Left kidney (tissue), 8 donors: Measurements from ENCODE around the gene MEFV. TPM values are rescaled to one million over a fixed set of nuclear protein-coding genes. Genes with fewer than 3 reads are reported as not detected.
"Not testable (repeated sequence)": the region's sequence is repeated elsewhere in the genome, so short reads cannot be mapped to it uniquely, and the experiment has no call there.

ENCODE experiments used
- DNase-seq: peaks from one replicate; pipeline ENCODE4 v3.0.0-alpha.2; 2013
- long read RNA-seq, 8 donors: transcript quantifications; one replicate each; lab custom pipeline, GENCODE V29; 2026
- polyA plus RNA-seq: library from polyadenylated mRNA; unstranded; fragments of 120-200 nt; gene quantifications from one replicate; pipeline ENCODE4 v1.2.1, GENCODE V29; 2013; ENCODE audit not compliant: insufficient read length

Gene MEFV, protein sequence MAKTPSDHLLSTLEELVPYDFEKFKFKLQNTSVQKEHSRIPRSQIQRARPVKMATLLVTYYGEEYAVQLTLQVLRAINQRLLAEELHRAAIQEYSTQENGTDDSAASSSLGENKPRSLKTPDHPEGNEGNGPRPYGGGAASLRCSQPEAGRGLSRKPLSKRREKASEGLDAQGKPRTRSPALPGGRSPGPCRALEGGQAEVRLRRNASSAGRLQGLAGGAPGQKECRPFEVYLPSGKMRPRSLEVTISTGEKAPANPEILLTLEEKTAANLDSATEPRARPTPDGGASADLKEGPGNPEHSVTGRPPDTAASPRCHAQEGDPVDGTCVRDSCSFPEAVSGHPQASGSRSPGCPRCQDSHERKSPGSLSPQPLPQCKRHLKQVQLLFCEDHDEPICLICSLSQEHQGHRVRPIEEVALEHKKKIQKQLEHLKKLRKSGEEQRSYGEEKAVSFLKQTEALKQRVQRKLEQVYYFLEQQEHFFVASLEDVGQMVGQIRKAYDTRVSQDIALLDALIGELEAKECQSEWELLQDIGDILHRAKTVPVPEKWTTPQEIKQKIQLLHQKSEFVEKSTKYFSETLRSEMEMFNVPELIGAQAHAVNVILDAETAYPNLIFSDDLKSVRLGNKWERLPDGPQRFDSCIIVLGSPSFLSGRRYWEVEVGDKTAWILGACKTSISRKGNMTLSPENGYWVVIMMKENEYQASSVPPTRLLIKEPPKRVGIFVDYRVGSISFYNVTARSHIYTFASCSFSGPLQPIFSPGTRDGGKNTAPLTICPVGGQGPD
- 0.35 TPM for polyA plus RNA-seq
- long read RNA-seq, donor 1, result 0 reads
- long read RNA-seq, donor 2, result 0 reads
- long read RNA-seq, donor 3, result 0 reads
- long read RNA-seq, donor 4, result 0 reads
- long read RNA-seq, donor 5, result 0 reads
- long read RNA-seq, donor 6, result 0 reads
- long read RNA-seq, donor 7, result 0 reads
- long read RNA-seq, donor 8, result 0 reads

DNA sequence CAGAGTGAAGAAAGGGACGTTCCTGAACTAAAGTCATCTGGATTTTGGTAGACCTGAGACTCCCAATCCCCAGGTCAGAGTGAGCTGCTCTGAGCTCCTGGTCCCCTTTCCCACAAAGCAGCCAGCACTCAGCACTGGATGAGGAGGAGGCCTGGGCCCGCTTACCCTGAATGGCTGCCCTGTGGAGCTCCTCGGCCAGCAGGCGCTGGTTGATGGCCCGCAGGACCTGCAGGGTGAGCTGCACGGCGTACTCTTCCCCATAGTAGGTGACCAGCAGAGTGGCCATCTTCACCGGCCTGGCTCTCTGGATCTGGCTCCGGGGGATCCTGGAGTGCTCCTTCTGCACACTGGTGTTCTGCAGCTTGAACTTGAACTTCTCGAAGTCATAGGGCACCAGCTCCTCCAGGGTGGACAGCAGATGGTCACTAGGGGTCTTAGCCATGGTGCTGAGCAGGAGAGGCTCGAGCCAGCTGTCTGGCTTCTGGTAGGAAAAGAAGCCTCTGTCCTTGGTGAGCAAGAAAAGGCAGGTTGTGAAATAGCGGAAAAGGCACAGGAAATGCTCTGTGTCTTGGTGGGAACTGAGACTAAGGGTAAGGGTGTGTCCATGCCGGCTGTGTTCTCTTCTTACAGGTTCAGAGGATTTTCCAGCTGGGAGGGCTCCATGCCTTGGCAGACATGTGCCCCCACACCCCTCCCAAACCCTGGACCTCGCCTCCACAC lies at the start of gene MEFV:
Gene MEFV (minus strand): TSS at position 488 of the 720 bp plus-strand sequence. CDS start 46 bp downstream, at position 442.
- no peak for DNase-seq

DNA sequence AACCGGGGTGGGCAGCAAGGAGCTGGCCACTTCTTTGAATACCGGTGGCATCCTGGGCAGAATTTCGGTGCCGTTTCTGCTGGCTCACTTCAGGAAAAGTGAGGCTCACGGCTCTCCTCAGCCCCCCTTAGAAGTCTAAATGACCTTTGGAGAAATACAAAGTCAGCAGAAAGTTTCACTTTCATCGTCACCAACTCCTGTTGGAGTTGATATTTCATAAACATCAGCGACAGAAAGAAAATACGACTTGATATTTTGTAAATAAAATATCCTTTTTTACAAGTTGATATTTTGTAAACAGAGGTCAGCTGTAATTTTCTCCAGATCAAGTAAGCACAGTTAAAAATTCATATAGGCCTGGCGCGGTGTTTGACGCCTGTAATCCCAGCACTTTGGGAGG lies 49.6 kb upstream of the MEFV start:
- DNase-seq, result no peak

DNA sequence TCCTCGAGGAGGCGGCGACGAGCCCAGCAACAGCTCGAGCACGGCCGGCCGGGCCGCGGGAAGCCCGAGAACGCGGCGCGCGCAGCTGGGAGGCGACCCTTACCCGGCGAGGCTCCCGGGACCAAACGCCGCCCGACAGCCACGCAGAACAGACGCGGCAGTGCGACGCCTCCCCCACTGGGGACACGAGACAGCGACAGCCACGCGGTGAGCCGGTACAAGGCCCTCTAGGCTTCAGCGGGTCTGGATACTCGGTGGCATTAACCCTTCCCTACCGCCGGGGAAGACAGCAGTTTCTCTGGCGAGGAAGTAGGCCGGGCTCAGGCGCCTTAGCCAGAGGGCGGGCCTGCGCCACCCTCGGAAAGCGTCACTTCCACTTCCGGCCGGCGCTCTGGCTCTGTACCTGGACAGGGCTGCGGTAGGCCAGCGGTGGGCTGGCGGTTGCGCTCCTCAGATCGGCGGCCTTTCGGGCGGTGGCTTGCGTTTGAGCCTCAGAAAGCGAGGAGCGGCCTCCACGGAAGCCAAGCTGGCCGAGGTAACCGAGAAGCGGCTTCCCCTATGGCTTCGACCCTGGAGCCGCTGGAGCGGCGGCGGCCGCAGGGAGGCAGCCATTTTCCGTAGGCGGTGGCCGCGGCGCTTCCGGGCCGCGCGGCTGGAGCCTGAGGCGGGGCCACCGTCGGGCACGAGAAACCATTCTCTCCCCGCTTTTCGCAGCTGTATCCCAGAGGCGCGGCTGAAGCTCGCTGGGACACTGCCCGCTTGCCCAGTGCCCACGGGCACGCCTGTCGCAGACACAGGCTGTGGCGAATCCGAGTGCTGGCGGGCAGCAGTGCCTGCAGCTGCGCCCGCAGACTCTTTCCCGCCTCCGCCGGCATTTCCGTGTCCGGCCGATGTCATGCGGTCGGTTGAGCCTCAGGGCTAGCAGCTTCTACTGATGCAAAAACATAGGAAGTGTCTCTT lies 49.0 kb upstream of the MEFV start, which contains the start of the genes TIGD7 and ZNF75A:
Gene TIGD7 (minus strand): TSS at position 322 of the 960 bp plus-strand sequence. CDS start 4,816 bp downstream, outside the sequence.
Gene ZNF75A (plus strand): TSS at position 389 of the 960 bp plus-strand sequence. CDS start 2,932 bp downstream, outside the sequence.
- DNase-seq, result peak; percentile 89

DNA sequence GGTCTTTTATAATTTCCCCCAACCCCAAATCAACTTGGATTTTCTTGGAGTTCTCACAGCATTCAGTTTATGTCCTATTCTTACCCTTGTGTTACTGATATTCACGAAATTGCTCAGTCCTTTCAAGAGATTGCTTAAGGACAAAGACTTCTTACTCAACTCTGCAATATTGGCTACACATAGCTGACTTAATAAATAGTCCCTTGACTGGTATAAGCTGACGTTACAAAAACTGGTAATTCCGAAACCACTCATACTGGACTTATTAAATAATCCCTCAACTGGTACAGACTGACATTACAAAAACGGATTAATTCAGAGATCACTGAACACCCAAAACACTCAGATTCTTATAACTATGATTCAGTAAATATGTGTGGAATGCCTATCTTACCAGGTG lies 47.9 kb upstream of the MEFV start:
- no peak for DNase-seq

DNA sequence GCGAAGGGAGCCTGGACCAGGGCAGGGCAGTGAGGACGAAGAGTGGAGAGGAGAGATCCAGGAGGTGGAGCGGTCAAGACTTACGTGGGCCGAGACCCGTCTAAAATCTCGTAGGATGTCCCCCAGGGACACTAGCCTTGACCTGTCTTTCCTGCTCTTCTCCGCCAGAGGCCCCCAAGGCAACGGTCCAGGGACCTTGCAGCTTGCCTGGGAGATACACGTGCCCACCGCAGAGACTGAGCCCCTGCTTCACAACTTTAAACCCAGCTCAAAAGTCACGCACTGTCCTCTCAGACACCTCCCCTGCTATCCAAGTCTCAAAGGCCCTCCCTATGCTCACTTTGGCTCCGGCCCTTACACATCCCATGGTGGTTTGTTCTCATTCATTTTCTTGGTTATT lies 39.4 kb upstream of the MEFV start:
- no peak for DNase-seq

DNA sequence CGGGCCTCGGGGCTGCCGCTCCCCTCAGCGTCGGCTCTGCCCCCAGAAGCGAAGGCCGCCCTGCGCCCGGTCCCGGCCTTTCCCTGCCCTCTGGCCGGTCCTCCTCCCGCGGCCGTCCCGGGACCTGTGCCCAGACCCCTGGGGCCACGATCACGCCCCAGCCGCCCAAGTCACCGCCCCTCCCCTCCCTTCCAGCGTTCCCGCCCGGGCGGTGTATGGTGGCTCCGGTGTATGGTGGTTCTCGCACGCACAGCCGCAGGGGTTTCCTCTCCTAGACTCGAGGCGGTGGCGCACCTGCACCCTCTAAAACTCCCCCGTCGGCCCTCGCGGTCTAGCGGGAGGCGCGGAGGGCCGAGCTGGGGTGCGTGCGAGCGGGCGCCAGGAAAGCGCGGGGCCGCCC lies 38.8 kb upstream of the MEFV start:
- DNase-seq, result no peak

DNA sequence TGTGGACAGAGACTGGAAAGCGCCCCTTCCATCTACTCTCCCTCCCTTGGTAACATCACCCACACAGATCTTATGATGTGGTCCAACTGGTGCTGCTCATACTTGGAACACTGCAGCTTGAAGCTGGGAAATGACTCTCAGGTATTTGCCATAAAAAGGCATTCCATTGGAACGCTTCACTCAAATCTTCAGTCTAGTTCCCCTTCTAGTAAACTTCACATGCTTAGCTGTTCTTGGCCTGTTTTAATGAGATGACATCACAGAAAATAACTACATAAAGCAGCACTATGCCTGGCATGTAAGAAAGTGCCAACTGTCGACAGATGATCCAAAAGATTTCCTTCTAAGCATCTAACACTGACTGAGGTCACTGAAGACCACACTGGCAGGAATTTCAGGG lies 36.2 kb upstream of the MEFV start:
- DNase-seq, result no peak

DNA sequence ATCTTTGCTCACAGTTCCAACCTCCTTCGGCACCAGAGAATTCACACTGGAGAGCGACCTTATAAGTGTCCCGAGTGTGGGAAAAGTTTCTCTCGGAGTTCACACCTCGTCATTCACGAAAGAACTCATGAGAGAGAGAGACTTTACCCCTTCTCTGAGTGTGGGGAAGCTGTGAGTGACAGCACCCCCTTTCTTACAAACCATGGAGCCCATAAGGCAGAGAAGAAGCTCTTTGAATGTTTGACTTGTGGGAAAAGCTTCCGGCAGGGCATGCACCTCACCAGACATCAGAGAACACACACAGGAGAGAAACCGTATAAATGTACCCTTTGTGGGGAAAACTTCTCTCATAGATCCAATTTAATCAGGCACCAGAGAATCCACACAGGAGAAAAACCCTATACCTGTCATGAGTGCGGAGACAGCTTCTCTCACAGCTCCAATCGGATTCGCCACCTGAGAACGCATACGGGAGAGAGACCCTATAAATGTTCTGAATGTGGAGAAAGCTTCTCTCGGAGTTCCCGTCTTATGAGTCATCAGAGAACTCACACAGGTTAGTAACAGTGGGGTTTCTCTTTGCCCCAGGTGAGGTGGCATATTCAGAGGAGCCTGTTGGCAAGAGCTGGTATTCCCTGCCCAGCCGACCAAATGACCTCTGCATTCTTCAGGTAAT lies 33.7 kb upstream of the MEFV start:
- DNase-seq, result no peak

DNA sequence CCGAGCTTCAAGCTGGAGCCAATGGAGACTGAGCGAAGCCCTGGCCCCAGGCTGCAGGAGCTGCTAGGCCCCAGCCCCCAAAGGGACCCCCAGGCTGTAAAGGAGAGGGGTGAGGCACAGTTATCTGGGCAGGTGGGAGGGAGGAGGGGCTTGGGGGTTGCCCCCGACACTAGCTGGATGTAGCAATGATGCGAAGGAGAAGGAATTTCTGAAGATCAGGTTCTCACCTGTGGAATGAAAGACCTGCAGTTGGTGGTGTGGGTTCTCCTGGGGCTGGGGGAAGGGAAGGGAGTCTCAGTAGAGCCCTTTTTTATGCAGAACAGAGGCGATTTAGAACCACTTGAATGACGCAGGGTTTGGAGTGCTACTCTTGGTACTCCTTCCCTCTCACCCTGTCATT lies 28.7 kb upstream of the MEFV start:
- no peak for DNase-seq

DNA sequence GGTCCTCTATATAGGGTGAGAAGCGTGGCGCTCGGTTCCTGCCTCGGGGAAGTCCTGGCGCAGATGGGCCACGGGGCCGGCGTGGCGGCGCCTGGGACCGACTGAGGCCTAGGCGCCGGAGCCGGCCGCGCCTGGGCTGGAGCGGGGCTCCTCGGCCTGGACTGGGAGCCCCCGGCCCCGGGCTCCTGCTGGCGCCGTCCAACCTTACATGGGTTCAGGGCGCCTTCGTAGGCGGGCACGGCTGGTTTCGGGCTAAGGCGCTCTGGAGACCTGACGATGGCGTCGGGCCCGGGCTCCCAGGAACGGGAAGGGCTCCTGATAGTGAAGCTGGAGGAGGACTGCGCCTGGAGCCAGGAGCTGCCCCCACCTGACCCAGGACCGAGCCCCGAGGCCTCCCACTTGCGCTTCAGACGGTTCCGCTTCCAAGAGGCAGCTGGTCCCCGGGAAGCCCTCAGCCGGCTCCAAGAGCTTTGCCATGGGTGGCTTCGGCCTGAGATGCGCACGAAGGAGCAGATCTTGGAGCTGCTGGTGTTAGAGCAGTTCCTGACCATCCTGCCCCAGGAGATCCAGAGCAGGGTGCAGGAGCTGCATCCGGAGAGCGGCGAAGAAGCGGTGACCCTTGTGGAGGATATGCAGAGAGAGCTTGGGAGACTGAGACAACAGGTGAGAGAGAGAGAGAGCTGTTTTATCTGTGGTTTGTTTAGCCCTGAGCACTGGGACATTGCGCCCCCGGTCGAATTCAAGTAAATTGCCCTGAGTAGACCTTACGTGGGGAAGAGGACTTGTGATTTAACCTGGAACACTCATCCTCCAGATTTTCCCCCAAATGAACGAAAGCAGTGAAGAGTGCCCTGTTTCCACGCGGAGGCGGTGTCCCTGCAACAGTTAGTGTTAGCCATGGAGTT lies 27.4 kb upstream of the MEFV start:
- DNase-seq, result no peak

DNA sequence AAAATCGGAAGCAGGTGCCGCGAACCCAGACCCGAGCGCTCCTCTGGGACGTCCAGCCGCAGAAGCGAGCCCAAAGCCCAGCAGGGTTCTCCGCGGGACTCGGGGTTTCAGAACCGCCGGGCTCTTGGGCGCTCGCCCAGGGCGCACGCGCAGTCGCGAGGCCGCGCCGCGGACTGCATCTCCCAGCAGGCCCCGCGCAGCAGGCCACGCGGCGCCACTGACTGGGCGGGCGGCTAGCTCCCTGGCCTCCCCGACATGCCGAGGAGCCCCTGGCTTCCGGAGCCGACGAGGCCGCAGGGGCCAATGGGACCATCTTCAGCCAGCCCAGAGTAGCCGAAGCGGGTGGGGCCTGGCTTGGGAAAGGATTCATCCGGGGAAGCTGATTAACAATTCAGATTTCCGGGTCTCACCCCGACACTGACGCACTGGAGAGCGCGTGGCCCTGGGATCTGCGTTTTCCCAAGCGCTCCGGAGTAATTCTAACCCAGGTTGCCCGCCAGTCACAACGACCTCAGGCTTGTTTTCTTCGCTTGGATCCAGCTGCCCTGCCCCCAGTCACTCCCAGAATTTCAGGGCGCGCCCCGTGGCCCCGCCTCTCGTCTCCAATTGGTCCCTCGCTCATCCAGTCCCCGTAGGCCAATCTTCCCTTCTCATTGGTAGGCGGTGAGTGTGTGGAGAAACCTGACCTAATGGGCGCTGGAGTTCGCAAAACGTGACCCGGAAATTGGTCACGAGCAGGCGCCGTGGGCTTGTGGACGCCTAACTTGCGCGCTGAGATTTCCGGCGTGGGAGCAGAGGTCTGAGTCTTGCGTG lies 26.5 kb upstream of the MEFV start, which contains the start of gene ZNF263:
Gene ZNF263 (plus strand): TSS at position 762 of the 813 bp plus-strand sequence. CDS start 328 bp downstream, outside the sequence.
- DNase-seq, result peak; percentile 98

DNA sequence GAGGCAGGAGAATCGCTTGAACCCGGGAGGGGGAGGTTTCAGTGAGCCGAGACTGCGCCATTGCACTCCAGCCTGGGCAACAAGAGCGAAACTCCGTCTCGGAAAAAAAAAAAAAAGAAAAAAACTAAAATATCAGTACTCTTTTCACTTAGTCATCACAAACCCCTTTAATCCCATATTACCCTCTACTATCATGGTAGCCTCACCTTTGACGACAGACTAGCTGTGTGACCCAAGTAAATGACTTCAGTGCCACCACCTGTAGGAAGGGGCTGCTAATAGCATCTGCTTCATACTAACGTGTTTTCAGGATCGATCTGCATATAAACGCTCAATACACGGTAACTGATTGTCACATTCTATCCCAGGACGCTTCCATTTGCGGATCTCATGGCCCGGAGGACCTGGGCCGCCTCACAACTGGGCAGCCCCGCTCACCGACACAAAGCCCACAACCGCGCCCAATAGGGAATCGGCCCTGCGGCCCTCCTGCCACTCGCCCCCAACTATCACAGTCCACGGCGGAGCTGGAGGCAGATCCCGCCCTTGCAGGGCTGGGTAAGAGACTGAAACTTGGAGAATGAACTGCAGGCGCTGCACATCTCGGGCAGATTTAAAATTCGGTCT lies 25.8 kb upstream of the MEFV start:
- DNase-seq, result peak; percentile 72

DNA sequence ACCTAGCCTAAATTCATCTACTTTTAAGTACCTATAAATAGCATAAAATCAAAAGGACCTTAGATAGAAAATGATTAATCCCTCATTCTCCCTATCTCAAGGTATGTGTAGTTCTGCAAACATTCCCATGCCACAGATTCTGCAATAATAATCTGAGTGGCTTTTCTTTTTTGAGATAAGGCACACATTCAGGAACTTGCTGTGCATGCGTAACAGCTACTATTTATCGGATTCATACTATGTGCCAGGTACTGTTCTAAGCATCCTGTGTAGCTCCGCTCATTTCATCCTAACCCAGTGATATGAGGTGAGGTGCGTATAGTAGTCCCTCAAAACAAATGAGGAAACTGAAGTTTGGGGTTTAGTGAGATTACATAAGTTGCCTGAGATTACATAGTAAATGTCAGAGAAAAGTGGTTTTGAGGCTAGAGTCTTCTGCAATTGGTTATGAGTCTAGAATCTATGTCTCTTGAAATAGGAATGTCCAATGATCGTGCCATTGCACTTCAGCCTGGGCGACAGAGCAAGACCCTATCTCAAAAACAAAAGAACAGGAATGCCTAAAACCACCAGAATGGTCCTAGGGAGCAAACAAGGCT lies 24.9 kb upstream of the MEFV start:
- no peak for DNase-seq

DNA sequence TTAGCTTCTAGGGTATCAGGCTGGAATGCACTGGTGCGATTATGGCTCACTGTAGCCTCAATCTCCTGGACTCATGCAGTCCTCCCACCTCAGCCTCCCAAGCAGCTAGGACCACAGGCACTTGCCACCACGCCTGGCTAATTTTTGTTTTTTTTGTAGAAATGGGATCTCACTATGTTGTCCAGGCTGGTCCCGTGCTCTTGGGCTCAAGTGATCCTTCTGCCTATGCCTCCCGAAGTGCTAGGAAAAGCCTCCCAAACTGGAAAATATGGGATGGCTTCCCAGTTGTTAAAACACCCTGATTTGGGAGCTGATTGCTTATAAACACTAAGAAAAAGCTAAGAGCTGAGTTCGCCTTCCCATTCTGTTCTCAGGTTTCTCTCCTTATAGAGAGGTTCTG lies 20.2 kb upstream of the MEFV start:
- no peak for DNase-seq

DNA sequence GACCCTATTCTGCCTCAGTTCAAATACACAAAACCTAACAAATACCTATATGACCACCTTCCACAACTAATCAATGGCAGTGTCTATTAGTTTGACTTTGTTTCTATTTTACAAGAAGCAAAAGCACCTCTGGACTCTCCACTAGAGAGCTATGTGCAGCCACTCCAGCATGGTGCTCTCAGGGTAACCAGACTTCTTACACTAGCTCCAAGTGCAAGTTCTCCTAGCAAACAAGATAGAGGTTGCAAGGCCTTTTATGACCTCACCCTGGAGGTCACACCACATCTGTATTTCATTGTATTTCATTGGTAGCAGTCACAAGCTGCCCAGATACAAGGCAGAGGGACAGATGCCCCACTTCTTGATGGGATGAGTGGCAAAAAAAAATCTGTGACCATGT lies 18.5 kb upstream of the MEFV start:
- DNase-seq, result no peak

DNA sequence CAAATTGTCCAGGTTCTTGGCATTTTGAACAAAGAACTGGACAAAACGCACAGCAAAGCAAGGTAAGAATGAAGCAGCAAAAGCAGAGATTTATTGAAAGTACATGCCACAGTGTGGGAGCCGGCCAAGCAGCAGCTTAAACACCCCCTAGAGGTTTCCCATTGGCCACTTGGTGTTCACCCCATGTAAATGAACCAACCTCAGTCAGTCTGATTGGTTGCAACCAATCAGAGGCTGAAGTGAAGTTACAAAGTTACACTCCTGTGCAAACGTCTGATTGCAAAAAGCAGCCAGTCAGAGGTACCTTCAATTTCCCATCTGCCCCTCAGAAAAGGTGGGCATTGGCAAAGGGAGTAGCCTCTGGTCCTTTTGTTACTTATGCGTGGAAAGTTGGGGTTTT lies 18.1 kb upstream of the MEFV start:
- DNase-seq, result no peak

DNA sequence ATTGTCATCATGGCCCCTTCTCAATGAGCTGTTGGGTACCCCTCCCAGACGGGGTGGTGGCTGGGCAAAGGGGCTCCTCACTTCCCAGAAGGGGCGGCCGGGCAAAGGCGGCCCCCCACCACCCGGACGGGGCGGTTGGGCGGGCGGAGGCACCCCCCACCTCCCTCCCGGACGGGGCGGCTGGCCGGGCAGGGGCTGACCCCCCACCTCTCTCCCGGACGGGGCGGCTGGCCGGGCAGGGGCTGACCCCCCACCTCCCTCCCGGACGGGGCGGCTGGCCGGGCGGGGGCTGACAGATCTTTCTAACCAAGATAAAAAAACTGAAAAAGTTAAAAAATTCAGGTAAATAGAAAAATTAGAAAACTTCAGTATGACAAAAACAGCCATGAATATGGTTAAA lies 14.8 kb upstream of the MEFV start:
- not testable (repeated sequence) for DNase-seq
